Caco-2 (cell line): ENCODE data around the gene KDM3B. TPM values are rescaled to one million over a fixed set of nuclear protein-coding genes. Genes with fewer than 3 reads are reported as not detected.

Experiments
- BruUV-seq: library from RNA; stranded (reverse); fragments of 400-500 nt; replicated peaks from 2 replicates; lab custom pipeline; 2021; lab: Mats Ljungman, UMichigan
- CTCF ChIA-PET: fragments of 300-600 bp; sonication (Branson Sonifier 250); formaldehyde crosslinking; loops from one replicate; lab custom pipeline; 2022; ENCODE audit warnings: antibody characterized with exemption; lab: Charles Lee
- POLR2A ChIA-PET: fragments of 300-600 bp; sonication (Branson Sonifier 250); formaldehyde crosslinking; loops from one replicate; lab custom pipeline; 2022; ENCODE audit warnings: antibody characterized with exemption; lab: Charles Lee
- DNase-seq, 2 experiments: peaks; one replicate each; pipeline versions ENCODE4 v3.0.0 to v3.0.0-alpha.2; 2020 to 2022
- H3K27me3 ChIP-seq: replicated peaks from 2 replicates; pipeline ENCODE4 v1.6.0; 2011; ENCODE audit warnings: low read length; ENCODE audit not compliant: control insufficient read depth, insufficient read depth
- H3K36me3 ChIP-seq: 2 replicates; pipeline ENCODE4 v1.5.1; 2011; ENCODE audit warnings: low read length; ENCODE audit not compliant: control insufficient read depth, insufficient read depth
- H3K4me1 ChIP-seq: fragments of 250-450 bp; sonication (Bioruptor Pico); 2 replicates; pipeline ENCODE4 v1.5.1; 2020; ENCODE audit warnings: mild to moderate bottlenecking
- H3K4me3 ChIP-seq: 2 replicates; pipeline ENCODE4 v1.5.1; 2011; ENCODE audit warnings: low read depth, mild to moderate bottlenecking, control low read depth, low read length
- H3K9me3 ChIP-seq: fragments of 250-450 bp; sonication (Bioruptor Pico); 2 replicates; pipeline ENCODE4 v1.5.1; 2020; ENCODE audit warnings: mild to moderate bottlenecking, moderate library complexity
- H3K27ac Mint-ChIP-seq: one replicate; pipeline ENCODE4 v1.8.0; 2022; ENCODE audit warnings: mixed read lengths; ENCODE audit not compliant: unreplicated experiment
- H3K27me3 Mint-ChIP-seq: one replicate; pipeline ENCODE4 v1.8.0; 2022; ENCODE audit warnings: mixed read lengths; ENCODE audit not compliant: insufficient read depth, unreplicated experiment
- H3K36me3 Mint-ChIP-seq: one replicate; pipeline ENCODE4 v1.8.0; 2022; ENCODE audit warnings: mild to moderate bottlenecking, mixed read lengths; ENCODE audit not compliant: insufficient read depth, unreplicated experiment
- H3K4me1 Mint-ChIP-seq: one replicate; pipeline ENCODE4 v1.8.0; 2022; ENCODE audit warnings: low read depth, mixed read lengths; ENCODE audit not compliant: unreplicated experiment
- H3K4me3 Mint-ChIP-seq: one replicate; pipeline ENCODE4 v1.8.0; 2022; ENCODE audit warnings: mild to moderate bottlenecking, moderate library complexity, mixed read lengths; ENCODE audit not compliant: unreplicated experiment
- H3K9me3 Mint-ChIP-seq: one replicate; pipeline ENCODE4 v1.8.0; 2022; ENCODE audit warnings: mixed read lengths; ENCODE audit not compliant: unreplicated experiment
- CTCF ChIP-seq, 2 experiments: fragments of 200-600 bp in 1 of 2; IDR thresholded peaks; 1 replicate in 1 of 2; 2 replicates in 1 of 2; pipeline versions ENCODE4 v1.5.1 to v1.8.0; 2011 to 2022; ENCODE audit warnings: antibody characterized with exemption in 1 of 2, control low read depth in 1 of 2, inconsistent platforms in 1 of 2, low read depth in 1 of 2, low read length in 1 of 2, mild to moderate bottlenecking in 1 of 2, moderate library complexity in 1 of 2; ENCODE audit not compliant: insufficient read depth in 1 of 2, severe bottlenecking in 1 of 2, unreplicated experiment in 1 of 2
- intact Hi-C: fragments of 100-400 bp; cut with micrococcal nuclease; formaldehyde crosslinking; loops from one replicate; pipeline ENCODE4 v1.10.0; 2022; ENCODE audit not compliant: unreplicated experiment
- total RNA-seq: library from RNA; stranded (reverse); gene quantifications from 2 replicates; pipeline ENCODE4 v1.2.3, GENCODE V29; 2022

Gene KDM3B
- total RNA-seq, 1 experiment from 2014 or later = 71.8 TPM

- no peak for TF ChIP-seq CTCF (IDR thresholded peaks at IDR 0.05; ENCODE audit: insufficient read depth in 1 of 2, low read depth in 1 of 2, low read length in 1 of 2, severe bottlenecking in 1 of 2, unreplicated experiment in 1 of 2)
- H3K27ac Mint-ChIP-seq = no peak overlapping the region
- H3K27me3 ChIP-seq = no peaks in the 10 kb centered on the region
- H3K9me3 Mint-ChIP-seq = no peaks in the 10 kb centered on the region
- ChIA-PET CTCF (interaction anchor here (2.4 to 3.1 kb wide), 2 partner anchors 12 to 19 kb away, joined by 44 to 54 read pairs; partner anchors contain the start of genes CDC25C and FAM53C), POLR2A (interaction anchor here (1.2 to 1.4 kb wide), 2 partner anchors 11 to 19 kb away, joined by 3 to 4 read pairs; no protein-coding TSS in a partner anchor)
- intact Hi-C loops = no loop called here
- no peaks in the 10 kb centered on the region; the same call in 1 of the 2 replicates for H3K36me3 ChIP-seq
- no peak overlapping the region for H3K4me3 ChIP-seq
- no peak for DNase-seq
- H3K4me1 Mint-ChIP-seq = peaks cover 17% of the 10 kb centered on the region
- H3K4me1 ChIP-seq = peaks cover 12% of the 10 kb centered on the region; the same call in 1 of the 2 replicates
- no peak overlapping the region for H3K4me3 Mint-ChIP-seq
- peaks cover 30% of the 10 kb centered on the region for H3K36me3 Mint-ChIP-seq
- H3K27me3 Mint-ChIP-seq = no peaks in the 10 kb centered on the region
- no peaks in the 10 kb centered on the region for H3K9me3 ChIP-seq
- no TSS peak for BruUV-seq
Measured at GRCh38 chr5:138351056-138351455, 1.4 kb upstream of the KDM3B start.

GRCh38 chr5:138351517-138351916, 968 bp upstream of the KDM3B start:
- intact Hi-C loops = no loop called here
- Mint-ChIP-seq H3K4me3 (peak overlapping the region; percentile 63), H3K9me3 (no peaks in the 10 kb centered on the region), H3K36me3 (peaks cover 26% of the 10 kb centered on the region), H3K27me3 (no peaks in the 10 kb centered on the region), H3K4me1 (peaks cover 17% of the 10 kb centered on the region), H3K27ac (no peak overlapping the region)
- Histone ChIP-seq H3K4me1 (peaks cover 12% of the 10 kb centered on the region; the same call in 1 of the 2 replicates), H3K9me3 (no peaks in the 10 kb centered on the region), H3K4me3 (no peak overlapping the region), H3K27me3 (no peaks in the 10 kb centered on the region), H3K36me3 (no peaks in the 10 kb centered on the region; the same call in 1 of the 2 replicates)
- POLR2A ChIA-PET = interaction anchor here (1.3 to 2.7 kb wide), 4 partner anchors 12 to 138 kb away, joined by 4 to 34 read pairs (median 15); partner anchors contain the start of genes CDC23, CDC25C and FAM53C
- CTCF ChIA-PET = interaction anchor here (0.7 to 3.1 kb wide), 11 partner anchors 9 to 174 kb away, joined by 3 to 54 read pairs (median 5); partner anchors contain the start of genes CDC23, CDC25C, EGR1 and FAM53C
- no peak for TF ChIP-seq CTCF (IDR thresholded peaks at IDR 0.05; ENCODE audit: insufficient read depth in 1 of 2, low read depth in 1 of 2, low read length in 1 of 2, severe bottlenecking in 1 of 2, unreplicated experiment in 1 of 2)
- BruUV-seq = no TSS peak
- no peak for DNase-seq

GRCh38 chr5:138352722-138353559, 456 bp downstream of the KDM3B start:
- DNase-seq = peak; percentile 68 to 71
- H3K36me3 Mint-ChIP-seq = peaks cover 23% of the 10 kb centered on the region
- peak in 1 of 2 experiments; percentile 38 for TF ChIP-seq CTCF (IDR thresholded peaks at IDR 0.05; ENCODE audit: insufficient read depth in 1 of 2, low read depth in 1 of 2, low read length in 1 of 2, severe bottlenecking in 1 of 2, unreplicated experiment in 1 of 2)
- no peaks in the 10 kb centered on the region; the same call in 1 of the 2 replicates for H3K36me3 ChIP-seq
- H3K27me3 ChIP-seq = no peaks in the 10 kb centered on the region
- POLR2A ChIA-PET = interaction anchor here (0.8 to 2.7 kb wide), 7 partner anchors 13 to 190 kb away, joined by 3 to 34 read pairs (median 5); partner anchors contain the start of genes CDC23, CDC25C, ETF1 and FAM53C
- intact Hi-C loops = no loop called here
- no peaks in the 10 kb centered on the region for H3K27me3 Mint-ChIP-seq
- peaks cover 12% of the 10 kb centered on the region; the same call in 1 of the 2 replicates for H3K4me1 ChIP-seq
- BruUV-seq = no TSS peak
- CTCF ChIA-PET = interaction anchor here (0.5 to 3.1 kb wide), 30 partner anchors 10 to 318 kb away, joined by 3 to 54 read pairs (median 4); partner anchors contain the start of genes CDC23, CDC25C, EGR1 and FAM53C
- H3K9me3 Mint-ChIP-seq = no peaks in the 10 kb centered on the region
- H3K4me3 Mint-ChIP-seq = peak overlapping the region; percentile 91
- peak overlapping the region; percentile 92 for H3K27ac Mint-ChIP-seq
- peaks cover 17% of the 10 kb centered on the region for H3K4me1 Mint-ChIP-seq
- peak overlapping the region; percentile 78 for H3K4me3 ChIP-seq
- no peaks in the 10 kb centered on the region for H3K9me3 ChIP-seq
